Esophagus squamous epithelium (tissue), 5 donors: Measurements from ENCODE around the gene DDAH2. TPM values are rescaled to one million over a fixed set of nuclear protein-coding genes. Genes with fewer than 3 reads are reported as not detected.
A peak's percentile ranks its signal among the peaks of the same experiment; 100 is the strongest.

ENCODE experiments used
- DNase-seq: peaks from one replicate; lab custom pipeline; 2025; lab: John Stamatoyannopoulos, UW
- H3K27ac ChIP-seq, 4 donors: fragments of 200-600 bp; sonication (generic); one replicate each; pipeline ENCODE4 v1.5.1; 2016 to 2019; ENCODE audit warnings: mild to moderate bottlenecking in 1 of 4
- H3K27me3 ChIP-seq, 4 donors: fragments of 200-600 bp; sonication (generic); 1 replicate in 3 of 4; 2 replicates in 1 of 4; pipeline versions ENCODE4 v1.5.1 to v1.6.0; 2017 to 2021; ENCODE audit warnings: antibody characterized with exemption in 1 of 4
- H3K36me3 ChIP-seq, 3 donors: fragments of 200-600 bp; sonication (generic); one replicate each; pipeline ENCODE4 v1.5.1; 2016 to 2019
- H3K4me1 ChIP-seq, 3 donors: fragments of 200-600 bp; sonication (generic); one replicate each; pipeline ENCODE4 v1.5.1; 2017 to 2019
- H3K4me3 ChIP-seq, 4 donors: fragments of 200-600 bp; sonication (generic); 1 replicate in 3 of 4; 2 replicates in 1 of 4; pipeline ENCODE4 v1.5.1; 2016 to 2019; ENCODE audit warnings: mild to moderate bottlenecking in 2 of 4, moderate library complexity in 1 of 4
- H3K9me3 ChIP-seq, 3 donors: fragments of 200-600 bp; sonication (generic); one replicate each; pipeline ENCODE4 v1.5.1; 2016 to 2019
- CTCF ChIP-seq, 6 experiments: fragments of 450-650 bp in 4 of 6; fragments of 200-600 bp in 2 of 6; sonication (generic) in 2 of 6; IDR thresholded peaks; one replicate each; pipeline ENCODE4 v1.5.1; 2016 to 2019; ENCODE audit warnings: antibody characterized with exemption in 6 of 6, mild to moderate bottlenecking in 4 of 6, moderate library complexity in 4 of 6
- POLR2A ChIP-seq, 4 donors: fragments of 450-650 bp; IDR thresholded peaks; one replicate each; pipeline ENCODE4 v1.6.1; 2017; ENCODE audit warnings: antibody characterized with exemption in 4 of 4, mild to moderate bottlenecking in 4 of 4, moderate library complexity in 3 of 4
- WGBS, 2 donors: methylation state at CpG; one replicate each; pipeline ENCODE4 v1.1.5; 2018; 5-methylcytosine and 5-hydroxymethylcytosine counted together
- intact Hi-C: fragments of 100-400 bp; cut with DNase I; formaldehyde crosslinking; loops from one replicate; pipeline ENCODE4 v1.15.0; 2022
- total RNA-seq, 4 donors: library from RNA; depleted of rRNA; stranded (reverse); fragments of >200 nt; gene quantifications; one replicate each; pipeline ENCODE4 v1.1.0, GENCODE V29; 2016
- donor health status: DM: yes; HTN: yes; CAD: no.

Gene DDAH2
- total RNA-seq, 4 donors from 2014 or later: 16.4 to 59.3 (median 28.2) TPM

- intact Hi-C loops: no loop called here
- no peak overlapping the region for H3K27ac ChIP-seq
- H3K9me3 ChIP-seq: no peaks in the 10 kb centered on the region
- H3K4me1 ChIP-seq: peaks cover 6 to 37% (median 27%) of the 10 kb centered on the region in 3 donors
- no peak for DNase-seq
- WGBS, 2 donors: 83 to 100% methylated on average over 3 of the region's 3 CpGs
- H3K4me3 ChIP-seq: no peak overlapping the region
- TF ChIP-seq CTCF (IDR thresholded peaks at IDR 0.05) (no peak), POLR2A (IDR thresholded peaks at IDR 0.05) (no peak)
- H3K27me3 ChIP-seq: no peaks in the 10 kb centered on the region
- H3K36me3 ChIP-seq: no peaks in the 10 kb centered on the region
Observed at GRCh38 chr6:31708224-31708623, 20.9 kb downstream of the DDAH2 start.

GRCh38 chr6:31707701-31708100 is 21.4 kb downstream of the DDAH2 start:
- no peak overlapping the region for H3K4me3 ChIP-seq
- no peaks in the 10 kb centered on the region for H3K27me3 ChIP-seq
- no peaks in the 10 kb centered on the region for H3K36me3 ChIP-seq
- H3K4me1 ChIP-seq: peaks cover 6 to 31% (median 21%) of the 10 kb centered on the region in 3 donors
- H3K9me3 ChIP-seq: no peaks in the 10 kb centered on the region
- WGBS, 2 donors: 85% methylated on average over 4 of the region's 10 CpGs; no CpG with 5 or more reads in 1 of the 2 donors
- no peak overlapping the region for H3K27ac ChIP-seq
- TF ChIP-seq CTCF (IDR thresholded peaks at IDR 0.05) (no peak), POLR2A (IDR thresholded peaks at IDR 0.05) (no peak)
- intact Hi-C loops: no loop called here
- no peak for DNase-seq

GRCh38 chr6:31706599-31706998 is 22.5 kb downstream of the DDAH2 start, which contains the start of gene LY6G6F:
TSS of gene LY6G6F (plus strand) at chr6:31706866. CDS start at chr6:31706907, 41 bp downstream.
- H3K9me3 ChIP-seq: no peaks in the 10 kb centered on the region
- no peak within 1 kb of the TSS for H3K27ac ChIP-seq
- no peak for TF ChIP-seq CTCF (IDR thresholded peaks at IDR 0.05)
- no peak for TF ChIP-seq POLR2A (IDR thresholded peaks at IDR 0.05)
- no peaks in the 10 kb centered on the region for H3K27me3 ChIP-seq
- WGBS, 2 donors: 63% methylated on average over 3 of the region's 3 CpGs; no CpG with 5 or more reads in 1 of the 2 donors
- DNase-seq: no peak
- peaks cover 13 to 30% (median 20%) of the 10 kb centered on the region in 3 donors for H3K4me1 ChIP-seq
- no peak within 1 kb of the TSS for H3K4me3 ChIP-seq
- H3K36me3 ChIP-seq: peaks cover 0 to under 1% (median 0%) of the 10 kb centered on the region in 3 donors
- intact Hi-C loops: no loop called here

- H3K4me1 ChIP-seq: peaks cover 16 to 30% (median 20%) of the 10 kb centered on the region in 3 donors
- H3K4me3 ChIP-seq: no peak overlapping the region
- no peaks in the 10 kb centered on the region for H3K27me3 ChIP-seq
- 77 to 87% methylated on average over 5 of the region's 6 CpGs for WGBS, 2 donors
- no peak for TF ChIP-seq CTCF (IDR thresholded peaks at IDR 0.05)
- TF ChIP-seq POLR2A (IDR thresholded peaks at IDR 0.05): no peak
- no peak for DNase-seq
- peaks cover 0 to 4% (median 0%) of the 10 kb centered on the region in 3 donors for H3K36me3 ChIP-seq
- H3K9me3 ChIP-seq: no peaks in the 10 kb centered on the region
- intact Hi-C loops: no loop called here
- H3K27ac ChIP-seq: no peak overlapping the region
Observed at GRCh38 chr6:31705931-31706330, 23.2 kb downstream of the DDAH2 start.

GRCh38 chr6:31702819-31703716 is 26.0 kb downstream of the DDAH2 start, which contains the start of gene ABHD16A:
TSS of gene ABHD16A (minus strand) at chr6:31703324. CDS start at chr6:31703281, 43 bp downstream.
- Histone ChIP-seq H3K4me3 (peak within 1 kb of the TSS; percentile 64 to 96 (median 81)), H3K36me3 (peaks cover 0 to 32% (median 4%) of the 10 kb centered on the region in 3 donors), H3K27ac (peak within 1 kb of the TSS; percentile 96 to 99 (median 99)), H3K4me1 (peaks cover 14 to 43% (median 21%) of the 10 kb centered on the region in 3 donors), H3K27me3 (no peaks in the 10 kb centered on the region), H3K9me3 (no peaks in the 10 kb centered on the region)
- intact Hi-C loops: no loop called here
- TF ChIP-seq CTCF (IDR thresholded peaks at IDR 0.05): peak in 4 of 6 experiments; percentile 25 to 42 (median 34)
- peak in 3 of 4 donors; percentile 93 to 99 (median 98) for TF ChIP-seq POLR2A (IDR thresholded peaks at IDR 0.05)
- WGBS, 2 donors: 0 to 1% methylated on average over 24 to 42 of the region's 54 CpGs
- peak; percentile 88 for DNase-seq
